Neuronal stem cell (in vitro differentiated cells): ENCODE results near the gene FCMR.

ENCODE experiments used
- DNase-seq: peaks from one replicate; pipeline ENCODE4 v3.0.0-alpha.2; 2013; ENCODE audit warnings: low spot score
- H2AFZ ChIP-seq: one replicate; pipeline ENCODE4 v1.6.1; 2013; ENCODE audit warnings: mild to moderate bottlenecking, low read length, inconsistent platforms
- H2AK5ac ChIP-seq: 2 replicates; pipeline ENCODE4 v1.6.1; 2013; ENCODE audit warnings: low read depth, mild to moderate bottlenecking, inconsistent platforms, low read length, moderate library complexity, mixed read lengths
- H2BK120ac ChIP-seq: 2 replicates; pipeline ENCODE4 v1.6.1; 2013; ENCODE audit warnings: low read depth, mild to moderate bottlenecking, inconsistent platforms, low read length, moderate library complexity, mixed read lengths
- H2BK12ac ChIP-seq: one replicate; pipeline ENCODE4 v1.6.1; 2013; ENCODE audit warnings: low read length, inconsistent platforms
- H2BK15ac ChIP-seq: 2 replicates; pipeline ENCODE4 v1.6.1; 2013; ENCODE audit warnings: mild to moderate bottlenecking, low read length, inconsistent platforms, mixed read lengths
- H2BK5ac ChIP-seq: one replicate; pipeline ENCODE4 v1.6.1; 2013; ENCODE audit warnings: inconsistent platforms, mild to moderate bottlenecking, low read length, moderate library complexity
- H3K14ac ChIP-seq: one replicate; pipeline ENCODE4 v1.6.1; 2013; ENCODE audit warnings: low read length, inconsistent platforms
- H3K18ac ChIP-seq: 2 replicates; pipeline ENCODE4 v1.6.1; 2013; ENCODE audit warnings: low read length, inconsistent platforms
- H3K23ac ChIP-seq: 2 replicates; pipeline ENCODE4 v1.6.1; 2013; ENCODE audit warnings: low read depth, mild to moderate bottlenecking, mixed read lengths, low read length, inconsistent platforms; ENCODE audit not compliant: poor library complexity
- H3K27ac ChIP-seq: replicated peaks from 3 replicates; pipeline ENCODE4 v1.5.1; 2013; ENCODE audit warnings: low read length, inconsistent platforms
- H3K27me3 ChIP-seq, 3 experiments: 2 replicates each; pipeline ENCODE4 v1.6.1; 2013; ENCODE audit warnings: low read length in 3 of 3, mild to moderate bottlenecking in 2 of 3, inconsistent platforms in 1 of 3, low read depth in 1 of 3, mixed read lengths in 1 of 3, moderate library complexity in 1 of 3; ENCODE audit not compliant: control insufficient read depth in 3 of 3, insufficient read depth in 3 of 3
- H3K36me3 ChIP-seq, 2 donors: replicated peaks in 1 of 2; 2 replicates each; pipeline ENCODE4 v1.6.1; 2013; ENCODE audit warnings: low read length in 2 of 2; ENCODE audit not compliant: control insufficient read depth in 2 of 2, insufficient read depth in 2 of 2
- H3K4ac ChIP-seq: 2 replicates; pipeline ENCODE4 v1.6.1; 2013; ENCODE audit warnings: inconsistent platforms, mild to moderate bottlenecking, low read length, moderate library complexity
- H3K4me1 ChIP-seq, 2 donors: 1 replicate in 1 of 2; 2 replicates in 1 of 2; pipeline ENCODE4 v1.6.1; 2013; ENCODE audit warnings: low read length in 2 of 2, low read depth in 1 of 2; ENCODE audit not compliant: control insufficient read depth in 2 of 2, insufficient read depth in 1 of 2
- H3K4me2 ChIP-seq: one replicate; pipeline ENCODE4 v1.6.1; 2013; ENCODE audit warnings: mild to moderate bottlenecking, low read length, inconsistent platforms; ENCODE audit not compliant: insufficient read depth, poor library complexity, severe bottlenecking
- H3K4me3 ChIP-seq, 2 donors: 2 replicates each; pipeline ENCODE4 v1.5.1; 2013; ENCODE audit warnings: low read length in 2 of 2, mild to moderate bottlenecking in 2 of 2, inconsistent platforms in 1 of 2, moderate library complexity in 1 of 2
- H3K79me1 ChIP-seq: one replicate; pipeline ENCODE4 v1.6.1; 2013; ENCODE audit warnings: low read depth, mild to moderate bottlenecking, inconsistent platforms, low read length, moderate library complexity
- H3K9ac ChIP-seq: one replicate; pipeline ENCODE4 v1.6.1; 2013; ENCODE audit warnings: mild to moderate bottlenecking, low read depth, low read length, inconsistent platforms; ENCODE audit not compliant: poor library complexity
- H3K9me3 ChIP-seq, 2 donors: replicated peaks in 1 of 2; 2 replicates each; pipeline versions ENCODE3 to v1.6.1; 2013; ENCODE audit warnings: low read length in 2 of 2, mild to moderate bottlenecking in 2 of 2, inconsistent platforms in 1 of 2, low read depth in 1 of 2, mixed read lengths in 1 of 2, moderate library complexity in 1 of 2; ENCODE audit not compliant: control insufficient read depth in 2 of 2, insufficient read depth in 1 of 2
- H4K8ac ChIP-seq: one replicate; pipeline ENCODE4 v1.6.1; 2013; ENCODE audit warnings: low read depth, mild to moderate bottlenecking, inconsistent platforms, low read length, moderate library complexity
- H4K91ac ChIP-seq: one replicate; pipeline ENCODE4 v1.6.1; 2013; ENCODE audit warnings: low read length, low read depth, mild to moderate bottlenecking, inconsistent platforms; ENCODE audit not compliant: poor library complexity
- WGBS, 2 donors: extraction: QIAGEN DNeasy Blood & Tissue Kit; methylation state at CpG; one replicate each; pipeline ENCODE4 v1.1.7; 2013; ENCODE audit warnings: missing lambda C conversion rate in 2 of 2, mixed read lengths in 1 of 2; ENCODE audit not compliant: insufficient read length in 2 of 2, insufficient replicate concordance in 1 of 2; ENCODE audit errors: extremely low coverage in 2 of 2; 5-methylcytosine and 5-hydroxymethylcytosine counted together

Gene FCMR

GRCh38 chr1:206939131-206939530 lies 17.4 kb upstream of the FCMR start:
- Histone ChIP-seq H4K91ac (no peak overlapping the region), H3K4me2 (no peak overlapping the region), H2BK12ac (no peak overlapping the region), H3K27me3 (peaks cover 0 to 9% (median 0%) of the 10 kb centered on the region in 3 experiments), H2AFZ (no peak overlapping the region), H4K8ac (no peak overlapping the region), H3K14ac (no peak overlapping the region), H3K18ac (no peak overlapping the region), H2BK5ac (no peak overlapping the region), H2BK15ac (no peak overlapping the region), H3K4me1 (no peaks in the 10 kb centered on the region), H2AK5ac (no peak overlapping the region), H2BK120ac (no peak overlapping the region), H3K27ac (no peak overlapping the region), H3K79me1 (no peaks in the 10 kb centered on the region), H3K9me3 (peaks cover 0 to 2% of the 10 kb centered on the region in 2 donors), H3K23ac (no peak overlapping the region), H3K36me3 (no peaks in the 10 kb centered on the region), H3K4me3 (no peak overlapping the region), H3K9ac (no peak overlapping the region), H3K4ac (no peak overlapping the region)
- no CpG with 5 or more reads among the region's 13 CpGs for WGBS, 2 donors
- no peak for DNase-seq

GRCh38 chr1:206937425-206937824 lies 15.7 kb upstream of the FCMR start:
- no peak overlapping the region for H2AFZ ChIP-seq
- H3K4me2 ChIP-seq, result no peak overlapping the region
- no peaks in the 10 kb centered on the region for H3K79me1 ChIP-seq
- no peak overlapping the region for H2BK5ac ChIP-seq
- H3K14ac ChIP-seq, result no peak overlapping the region
- no CpG with 5 or more reads among the region's 6 CpGs for WGBS, 2 donors
- no peaks in the 10 kb centered on the region for H3K4me1 ChIP-seq
- no peak overlapping the region for H3K18ac ChIP-seq
- H3K4me3 ChIP-seq, result no peak overlapping the region
- H3K4ac ChIP-seq, result no peak overlapping the region
- no peak overlapping the region for H3K9ac ChIP-seq
- peaks cover 0 to 6% (median 0%) of the 10 kb centered on the region in 3 experiments for H3K27me3 ChIP-seq
- H4K91ac ChIP-seq, result no peak overlapping the region
- no peaks in the 10 kb centered on the region for H3K9me3 ChIP-seq
- H3K36me3 ChIP-seq, result no peaks in the 10 kb centered on the region
- H2AK5ac ChIP-seq, result no peak overlapping the region
- H2BK12ac ChIP-seq, result no peak overlapping the region
- no peak overlapping the region for H3K27ac ChIP-seq
- H2BK15ac ChIP-seq, result no peak overlapping the region
- DNase-seq, result no peak
- H3K23ac ChIP-seq, result no peak overlapping the region
- no peak overlapping the region for H2BK120ac ChIP-seq
- H4K8ac ChIP-seq, result no peak overlapping the region

- no peak overlapping the region for H3K18ac ChIP-seq
- WGBS, 2 donors, result no CpG with 5 or more reads among the region's 19 CpGs
Measured at GRCh38 chr1:206935491-206936067, 13.8 kb upstream of the FCMR start.

GRCh38 chr1:206933333-206933945 lies 11.7 kb upstream of the FCMR start:
- no peak overlapping the region for H2AFZ ChIP-seq
- no peak overlapping the region for H3K14ac ChIP-seq
- no peak overlapping the region for H3K4me2 ChIP-seq
- no peaks in the 10 kb centered on the region for H3K79me1 ChIP-seq
- H2BK15ac ChIP-seq, result no peak overlapping the region
- H4K91ac ChIP-seq, result no peak overlapping the region
- no peak overlapping the region for H3K4ac ChIP-seq
- no peak overlapping the region for H4K8ac ChIP-seq
- no peak overlapping the region for H3K4me3 ChIP-seq
- no peaks in the 10 kb centered on the region for H3K27me3 ChIP-seq
- no peak overlapping the region for H2AK5ac ChIP-seq
- H3K9me3 ChIP-seq, result no peaks in the 10 kb centered on the region
- no peak for DNase-seq
- no peak overlapping the region for H2BK120ac ChIP-seq
- H3K36me3 ChIP-seq, result no peaks in the 10 kb centered on the region
- WGBS, 2 donors, result no CpG with 5 or more reads among the region's 8 CpGs
- no peak overlapping the region for H3K23ac ChIP-seq
- no peak overlapping the region for H2BK5ac ChIP-seq
- no peak overlapping the region for H3K18ac ChIP-seq
- H3K27ac ChIP-seq, result no peak overlapping the region
- H3K4me1 ChIP-seq, result no peaks in the 10 kb centered on the region
- no peak overlapping the region for H3K9ac ChIP-seq
- H2BK12ac ChIP-seq, result no peak overlapping the region

More at GRCh38 chr1:206935491-206936067, 13.8 kb upstream of the FCMR start:
- no peak overlapping the region for H2BK120ac ChIP-seq
- H2BK12ac ChIP-seq, result no peak overlapping the region
- no peak overlapping the region for H2AFZ ChIP-seq
- no peaks in the 10 kb centered on the region for H3K36me3 ChIP-seq
- no peak overlapping the region for H3K14ac ChIP-seq
- no peak overlapping the region for H3K4ac ChIP-seq
- no peak overlapping the region for H3K4me2 ChIP-seq
- H3K23ac ChIP-seq, result peak overlapping the region; percentile 18
- no peak overlapping the region for H3K9ac ChIP-seq
- no peak overlapping the region for H2BK5ac ChIP-seq
- H3K4me3 ChIP-seq, result no peak overlapping the region
- no peaks in the 10 kb centered on the region for H3K4me1 ChIP-seq
- no peaks in the 10 kb centered on the region for H3K27me3 ChIP-seq
- H3K79me1 ChIP-seq, result no peaks in the 10 kb centered on the region
- H4K8ac ChIP-seq, result no peak overlapping the region
- H4K91ac ChIP-seq, result no peak overlapping the region
- H3K9me3 ChIP-seq, result no peaks in the 10 kb centered on the region
- H3K27ac ChIP-seq, result no peak overlapping the region
- no peak for DNase-seq
- no peak overlapping the region for H2BK15ac ChIP-seq
- no peak overlapping the region for H2AK5ac ChIP-seq
